Activated T-helper 1 cell treated with anti-CD3 and anti-CD28 coated beads, Interleukin-12 subunit alpha, Interleukin-12 subunit beta, Interleukin-2, Interleukin-4 antibody, amounts not matched to agents 30 ng/mL and 10 ng/mL and 1 ng/mL, durations not matched to agents 14 hours and 24 hours and 36 hours (primary cell): ENCODE measurements around the gene PTTG1IP. TPM values are rescaled to one million over a fixed set of nuclear protein-coding genes. Genes with fewer than 3 reads are reported as not detected.
A peak's percentile ranks its signal among the peaks of the same experiment; 100 is the strongest.
"Not testable (repeated sequence)": the region's sequence is repeated elsewhere in the genome, so short reads cannot be mapped to it uniquely, and the experiment has no call there.

Experiments used
- DNase-seq: peaks from one replicate; pipeline ENCODE4 v3.0.0; 2021; ENCODE audit warnings: low spot score
- H3K27ac Mint-ChIP-seq: one replicate; pipeline ENCODE4 v1.8.0; 2021; ENCODE audit warnings: mild to moderate bottlenecking, mixed read lengths
- H3K27me3 Mint-ChIP-seq: one replicate; pipeline ENCODE4 v1.8.0; 2022; ENCODE audit warnings: mild to moderate bottlenecking, moderate library complexity, mixed read lengths; ENCODE audit not compliant: insufficient read depth
- H3K36me3 Mint-ChIP-seq: one replicate; pipeline ENCODE4 v1.8.0; 2021; ENCODE audit warnings: low read depth, mixed read lengths
- H3K4me1 Mint-ChIP-seq: one replicate; pipeline ENCODE4 v1.8.0; 2021; ENCODE audit warnings: low read depth, mixed read lengths
- H3K4me3 Mint-ChIP-seq: one replicate; pipeline ENCODE4 v1.8.0; 2021; ENCODE audit warnings: mild to moderate bottlenecking, moderate library complexity, mixed read lengths
- H3K9me3 Mint-ChIP-seq: one replicate; pipeline ENCODE4 v1.8.0; 2021; ENCODE audit warnings: mixed read lengths
- intact Hi-C: fragments of 100-400 bp; cut with micrococcal nuclease; formaldehyde crosslinking; loops from one replicate; pipeline ENCODE4 v1.15.1; 2024
- total RNA-seq: library from RNA; stranded (reverse); gene quantifications from 2 replicates; pipeline ENCODE4 v1.2.3, GENCODE V29; 2022

PTTG1IP gene
- total RNA-seq, 1 donor from 2014 or later, result 46.7 TPM

DNA sequence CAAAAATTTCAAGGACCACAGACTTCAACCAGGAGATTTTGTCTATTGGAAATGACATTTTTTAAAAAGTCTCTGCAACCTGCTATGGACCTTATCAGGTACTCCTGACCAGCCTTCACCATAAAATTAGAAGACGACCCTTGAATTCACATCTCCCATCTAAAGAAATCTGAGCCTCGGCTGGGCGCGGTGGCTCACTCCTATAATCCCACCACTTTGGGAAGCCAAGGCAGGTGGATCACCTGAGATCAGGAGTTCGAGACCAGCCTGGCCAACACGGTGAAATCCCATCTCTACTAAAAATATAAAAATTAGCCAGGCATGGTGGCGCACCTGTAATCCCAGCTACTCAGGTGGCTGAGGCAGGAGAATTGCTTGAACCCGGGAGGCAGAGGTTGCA, 5.7 kb upstream of the PTTG1IP start:
- intact Hi-C loops, DNase-seq, H3K4me3 Mint-ChIP-seq, H3K27ac Mint-ChIP-seq, H3K36me3 Mint-ChIP-seq, H3K9me3 Mint-ChIP-seq, H3K27me3 Mint-ChIP-seq: not testable (repeated sequence)
- peaks cover 47% of the 10 kb centered on the region for H3K4me1 Mint-ChIP-seq

DNA sequence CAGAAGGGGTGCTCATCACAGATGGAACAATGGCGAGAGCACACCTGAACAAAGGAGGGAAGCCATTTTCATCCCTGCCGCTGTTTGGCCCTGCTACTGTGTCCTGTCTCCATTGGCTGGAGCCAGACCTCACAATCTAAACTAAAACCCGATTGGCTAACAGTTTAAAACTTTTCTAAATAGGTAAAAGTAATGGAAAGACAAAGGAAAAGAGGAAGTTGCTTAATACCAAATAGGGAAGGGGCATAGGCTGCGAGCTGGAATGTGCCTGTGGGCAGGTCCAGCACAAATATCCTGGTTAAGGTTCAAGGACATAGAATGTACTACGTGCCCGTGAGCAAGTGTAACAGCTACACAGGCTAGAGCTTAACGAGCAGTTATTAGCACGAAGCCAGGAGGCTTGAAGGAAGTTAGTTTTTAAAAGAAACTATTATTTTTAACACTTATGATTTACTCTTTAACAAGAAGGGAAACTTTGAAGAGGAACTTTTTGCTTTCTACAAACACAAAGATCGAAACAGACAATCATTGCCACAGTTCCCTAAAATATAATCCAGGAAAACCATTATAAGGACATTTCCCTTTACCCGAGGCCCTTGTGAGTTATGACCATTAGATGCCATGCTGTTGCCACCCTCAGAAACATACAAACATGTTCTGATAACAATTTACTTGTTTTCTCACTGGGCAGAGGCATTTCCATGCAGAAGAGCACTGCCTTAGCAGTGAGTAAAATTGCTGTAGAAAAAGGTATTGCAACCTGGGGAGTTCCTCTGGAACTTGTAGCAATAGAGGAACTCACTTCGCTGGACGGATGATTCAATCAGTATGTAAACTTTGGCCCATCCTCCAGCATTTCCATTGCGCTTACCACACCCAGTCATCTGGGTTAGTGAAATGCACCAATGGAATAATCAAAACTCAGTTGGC, 4.8 kb upstream of the PTTG1IP start:
- H3K36me3 Mint-ChIP-seq, result peaks cover 2% of the 10 kb centered on the region
- H3K27me3 Mint-ChIP-seq, result no peaks in the 10 kb centered on the region
- H3K9me3 Mint-ChIP-seq, result no peaks in the 10 kb centered on the region
- intact Hi-C loops, result no loop called here
- H3K4me3 Mint-ChIP-seq, result no peak overlapping the region
- H3K4me1 Mint-ChIP-seq, result peaks cover 47% of the 10 kb centered on the region
- H3K27ac Mint-ChIP-seq, result no peak overlapping the region
- DNase-seq, result no peak

DNA sequence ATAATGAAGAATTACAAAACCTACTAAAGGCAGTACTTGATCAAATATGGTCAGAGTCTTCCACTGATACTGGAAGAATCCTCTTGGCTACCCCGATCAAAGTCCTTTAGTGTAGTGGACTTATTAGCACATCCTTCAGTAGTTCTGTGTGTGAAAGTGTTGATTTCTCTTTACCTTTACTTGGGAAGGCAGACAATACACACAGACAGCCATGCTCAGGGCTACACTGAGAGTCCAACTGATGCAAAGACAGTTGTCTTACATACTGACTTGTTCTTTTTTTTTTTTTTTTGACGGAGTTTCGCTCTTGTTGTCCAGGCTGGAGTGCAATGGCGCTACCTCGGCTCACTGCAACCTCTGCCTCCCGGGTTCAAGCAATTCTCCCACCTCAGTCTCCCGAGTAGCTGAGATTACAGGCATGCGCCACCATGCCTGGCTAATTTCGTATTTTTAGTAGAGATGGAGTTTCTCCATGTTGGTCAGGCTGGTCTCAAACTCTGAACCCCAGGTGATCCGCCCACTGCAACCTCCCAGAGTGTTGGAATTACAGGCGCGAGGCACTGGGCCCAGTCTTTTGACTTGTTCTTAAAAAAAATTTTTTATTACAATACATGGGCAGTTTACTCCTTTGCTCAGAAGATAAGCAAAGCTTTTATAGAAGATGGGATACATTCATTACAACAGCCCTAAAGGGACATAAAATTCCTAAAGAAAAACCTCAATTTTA, 3.5 kb upstream of the PTTG1IP start:
- Mint-ChIP-seq H3K27ac (no peak overlapping the region), H3K27me3 (no peaks in the 10 kb centered on the region), H3K4me3 (no peak overlapping the region), H3K9me3 (no peaks in the 10 kb centered on the region), H3K36me3 (peaks cover 2% of the 10 kb centered on the region), H3K4me1 (peaks cover 49% of the 10 kb centered on the region)
- intact Hi-C loops, result no loop called here
- DNase-seq, result no peak

DNA sequence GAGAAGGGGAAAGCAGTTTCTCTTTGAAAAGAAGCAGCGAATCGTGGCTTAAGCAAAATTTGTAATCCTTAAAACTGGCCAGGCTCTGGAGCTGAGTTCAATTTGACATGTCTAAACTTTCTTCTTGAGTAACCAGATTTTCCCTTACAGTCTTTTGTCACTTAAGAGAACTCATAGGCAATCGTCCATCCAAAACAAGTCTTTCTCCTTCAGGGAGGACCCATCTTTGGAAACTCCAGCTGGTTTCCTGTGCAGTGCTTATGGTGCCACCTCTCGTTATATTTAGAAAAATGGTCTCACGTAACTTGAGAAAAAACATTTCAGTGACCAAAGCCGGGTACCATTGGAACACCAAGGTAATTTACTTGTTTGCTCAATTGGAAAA, 1.8 kb upstream of the PTTG1IP start:
- peak; percentile 17 for DNase-seq
- Mint-ChIP-seq H3K27me3 (no peaks in the 10 kb centered on the region), H3K4me1 (peaks cover 49% of the 10 kb centered on the region)

DNA sequence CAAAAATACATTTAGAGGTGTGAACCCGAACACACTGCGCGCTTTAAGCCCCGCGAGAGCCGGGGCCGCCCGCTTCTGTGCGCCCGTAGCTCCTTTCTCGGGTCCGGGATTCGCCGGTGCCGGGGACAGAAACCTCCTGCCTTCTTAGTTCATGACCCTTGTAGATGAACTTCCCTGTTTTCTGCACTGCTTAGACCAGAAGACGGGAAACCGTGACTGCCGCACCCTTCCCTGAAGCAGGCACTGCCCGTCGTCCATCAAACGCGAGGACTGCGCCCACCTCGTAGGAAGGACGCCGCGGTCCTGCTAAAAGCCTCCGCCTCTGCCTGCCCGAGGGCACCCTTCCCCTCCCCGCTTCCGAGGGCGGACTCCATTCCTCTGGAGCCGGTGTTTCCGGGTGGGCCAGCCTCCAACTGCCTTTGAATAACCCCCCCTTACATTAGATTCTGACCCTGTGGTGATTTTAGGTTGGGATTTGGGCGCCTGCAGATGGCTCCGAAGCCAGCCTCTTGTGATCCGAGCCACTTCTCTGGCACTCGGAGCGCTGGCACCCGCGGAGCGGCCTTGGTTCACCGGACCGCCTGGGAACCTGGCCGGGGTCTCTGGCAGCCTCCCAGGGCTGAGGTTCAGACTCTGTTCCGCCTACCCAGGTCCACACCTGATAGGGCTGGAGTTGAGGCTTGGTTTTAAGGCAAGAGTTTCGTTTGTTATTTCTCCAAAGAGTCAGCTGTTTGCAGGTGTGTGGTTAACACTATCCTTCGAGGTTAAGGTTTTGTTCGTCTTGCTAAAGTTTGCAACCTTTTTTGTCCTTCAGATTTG, 1.2 kb upstream of the PTTG1IP start:
- peak overlapping the region; percentile 87 for H3K4me3 Mint-ChIP-seq
- intact Hi-C loops, result loop anchor here (1.0 to 2.0 kb wide), 7 partner anchors 40 to 364 kb away; partner anchors contain the start of gene UBE2G2
- H3K27ac Mint-ChIP-seq, result peak overlapping the region; percentile 93
- H3K27me3 Mint-ChIP-seq, result no peaks in the 10 kb centered on the region
- no peaks in the 10 kb centered on the region for H3K36me3 Mint-ChIP-seq
- DNase-seq, result peak; percentile 36
- peaks cover 53% of the 10 kb centered on the region for H3K4me1 Mint-ChIP-seq
- H3K9me3 Mint-ChIP-seq, result no peaks in the 10 kb centered on the region

More for the DNA sequence above, 1.8 kb upstream of the PTTG1IP start:
- no peaks in the 10 kb centered on the region for H3K36me3 Mint-ChIP-seq
- no peaks in the 10 kb centered on the region for H3K9me3 Mint-ChIP-seq
- intact Hi-C loops, result loop anchor here (1.0 to 2.0 kb wide), 6 partner anchors 39 to 365 kb away; partner anchors contain the start of gene UBE2G2
- peak overlapping the region; percentile 93 for H3K27ac Mint-ChIP-seq
- peak overlapping the region; percentile 87 for H3K4me3 Mint-ChIP-seq

DNA sequence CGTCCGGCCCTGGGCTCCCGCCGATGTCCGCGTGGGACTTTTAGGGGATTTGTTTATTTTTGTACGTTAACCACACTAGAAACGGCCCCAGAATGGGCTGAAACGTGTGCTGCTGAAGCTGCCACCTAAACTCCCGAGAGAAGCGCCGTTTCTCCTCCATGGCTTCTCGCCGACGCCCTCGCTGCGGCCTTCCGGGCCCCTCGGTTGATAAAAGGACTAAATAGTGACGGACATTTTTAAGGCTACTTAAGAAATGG, 678 bp upstream of the PTTG1IP start:
- no peaks in the 10 kb centered on the region for H3K36me3 Mint-ChIP-seq
- peak overlapping the region; percentile 93 for H3K27ac Mint-ChIP-seq
- intact Hi-C loops, result loop anchor here (1.0 to 2.0 kb wide), 5 partner anchors 49 to 363 kb away; no protein-coding TSS in a partner anchor
- no peak for DNase-seq
- no peaks in the 10 kb centered on the region for H3K9me3 Mint-ChIP-seq
- H3K4me3 Mint-ChIP-seq, result peak overlapping the region; percentile 87
- no peaks in the 10 kb centered on the region for H3K27me3 Mint-ChIP-seq
- H3K4me1 Mint-ChIP-seq, result peaks cover 56% of the 10 kb centered on the region

DNA sequence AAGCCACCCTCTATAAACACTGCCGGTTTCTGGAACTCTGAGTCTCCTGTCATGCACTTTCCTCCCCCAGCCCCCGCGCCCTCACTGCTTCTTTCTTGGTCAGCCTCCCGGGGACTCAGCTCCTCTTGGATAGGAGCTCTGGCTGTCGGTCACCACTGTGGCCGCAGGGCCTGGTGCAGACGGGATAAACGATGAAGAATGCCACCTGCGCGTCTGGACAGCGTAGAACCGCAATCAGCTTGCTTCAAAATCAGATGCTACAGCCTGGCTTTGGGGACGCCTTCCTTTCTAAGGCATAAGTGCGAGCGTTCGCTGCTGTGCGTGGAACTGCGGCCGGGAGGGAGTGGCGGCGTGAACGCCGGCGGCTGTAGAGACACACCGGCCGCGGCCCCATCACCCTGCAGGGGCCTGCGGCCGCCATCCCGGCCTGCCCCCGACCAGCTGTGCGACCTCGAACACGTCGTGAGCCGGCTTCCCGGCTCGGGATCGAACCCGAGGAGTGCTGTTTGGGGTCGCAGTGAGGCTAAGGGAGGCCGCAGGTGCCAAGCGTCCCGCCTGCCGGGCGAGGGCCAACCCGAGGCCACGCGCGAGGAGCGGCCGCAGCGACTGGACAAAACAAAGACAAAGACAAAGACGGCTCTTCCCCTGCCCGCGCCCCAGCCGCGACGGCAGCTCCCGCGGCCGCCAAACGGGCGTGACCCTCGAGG, 688 bp downstream of the PTTG1IP start:
- intact Hi-C loops, result loop anchor here (1.0 kb wide), 2 partner anchors 27 to 55 kb away; partner anchors contain the start of gene SUMO3
- Mint-ChIP-seq H3K36me3 (no peaks in the 10 kb centered on the region), H3K4me3 (peak overlapping the region; percentile 93), H3K9me3 (no peaks in the 10 kb centered on the region), H3K27ac (peak overlapping the region; percentile 83), H3K4me1 (peaks cover 69% of the 10 kb centered on the region), H3K27me3 (no peaks in the 10 kb centered on the region)
- DNase-seq, result peak; percentile 14

DNA sequence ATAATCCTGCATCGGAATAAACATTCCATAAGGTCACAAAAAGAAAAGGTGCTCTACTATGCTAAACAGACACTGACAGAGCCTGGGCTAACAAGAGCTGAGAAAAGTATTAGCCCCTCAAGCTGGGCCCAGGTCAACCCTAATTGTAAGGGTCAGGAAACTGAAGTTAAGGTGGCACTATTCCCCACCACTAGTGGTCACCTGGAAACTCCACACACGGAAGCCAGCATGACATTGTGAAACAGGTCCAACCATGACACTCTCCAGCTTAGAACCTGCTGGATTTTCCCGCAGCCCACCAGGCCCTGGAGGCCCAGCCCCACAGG, 1.2 kb downstream of the PTTG1IP start:
- Mint-ChIP-seq H3K27me3 (no peaks in the 10 kb centered on the region), H3K27ac (peak overlapping the region; percentile 83), H3K4me1 (peaks cover 74% of the 10 kb centered on the region), H3K4me3 (peak overlapping the region; percentile 93), H3K9me3 (no peaks in the 10 kb centered on the region), H3K36me3 (peaks cover 2% of the 10 kb centered on the region)
- intact Hi-C loops, result loop anchor here (1.0 kb wide), 1 partner anchor 26 kb away; no protein-coding TSS in a partner anchor
- DNase-seq, result no peak

DNA sequence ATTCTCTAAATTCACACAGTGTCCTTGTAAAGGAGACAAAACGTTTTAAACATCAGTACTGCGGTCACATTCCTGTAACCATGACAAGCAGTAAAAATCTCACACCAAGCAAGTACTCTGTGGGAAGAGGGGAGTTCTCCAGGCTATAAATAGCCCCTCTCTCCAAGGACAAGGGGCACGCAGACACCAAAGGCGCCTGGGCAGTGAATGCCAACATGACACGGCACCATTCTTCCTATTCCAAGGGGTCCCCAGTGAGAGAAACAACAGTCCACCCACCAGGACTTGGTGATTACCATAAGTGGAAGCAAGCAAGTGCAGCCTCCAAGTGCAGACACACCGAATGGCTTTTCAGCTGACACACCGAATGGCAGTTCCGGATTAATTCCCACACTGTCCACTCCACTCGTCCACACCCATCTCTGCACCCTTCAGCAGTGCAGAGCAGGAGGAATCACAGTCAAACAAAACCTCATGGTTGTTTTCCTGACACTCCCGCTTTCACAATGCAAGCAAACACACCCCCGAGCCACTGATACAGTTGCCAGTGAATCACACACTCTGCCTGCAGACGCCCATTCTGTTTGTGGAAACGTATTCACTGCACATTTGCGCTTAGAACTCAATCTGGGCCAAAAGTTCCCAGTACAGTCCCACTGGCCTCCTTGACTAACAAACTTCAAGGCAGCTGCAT, 1.8 kb downstream of the PTTG1IP start:
- Mint-ChIP-seq H3K27me3 (no peaks in the 10 kb centered on the region), H3K4me1 (peaks cover 80% of the 10 kb centered on the region), H3K9me3 (no peaks in the 10 kb centered on the region), H3K27ac (peak overlapping the region; percentile 83), H3K4me3 (peak overlapping the region; percentile 93), H3K36me3 (peaks cover 3% of the 10 kb centered on the region)
- no peak for DNase-seq
- intact Hi-C loops, result loop anchor here (1.0 kb wide), 1 partner anchor 25 kb away; no protein-coding TSS in a partner anchor

DNA sequence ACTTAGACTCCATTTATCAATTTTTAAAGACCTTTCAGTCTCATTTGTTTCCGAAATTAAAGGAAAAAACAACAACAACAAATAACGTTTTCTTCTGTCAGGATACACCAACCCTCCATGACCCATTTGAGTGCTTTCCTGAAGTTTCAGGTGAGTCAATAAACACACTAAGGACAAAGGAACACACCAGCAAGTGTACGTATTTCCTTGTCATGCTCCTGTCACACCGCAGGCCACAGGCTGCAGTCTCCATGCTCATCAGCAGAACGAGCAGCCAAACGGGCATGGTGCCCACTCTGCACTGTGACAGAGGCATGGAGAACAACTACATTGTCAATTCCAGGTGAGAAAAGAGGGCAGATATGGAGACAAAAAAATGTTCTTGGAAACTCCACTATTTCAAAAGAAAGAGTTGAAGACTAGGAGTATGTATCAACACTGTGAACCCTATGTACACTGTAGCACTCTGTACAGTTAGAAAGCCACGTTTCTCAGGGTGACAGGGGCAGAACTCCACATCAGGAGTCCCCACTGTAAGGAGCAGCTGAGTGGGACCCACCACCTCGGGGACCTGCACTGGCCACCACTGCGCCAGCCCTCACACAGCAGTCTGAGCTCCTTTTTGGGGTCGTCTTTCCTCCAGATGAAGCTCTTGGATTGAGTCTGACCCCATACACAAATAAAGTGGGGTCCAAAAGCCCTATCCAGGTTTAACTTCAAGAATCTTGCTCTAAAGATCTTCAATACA, 2.6 kb downstream of the PTTG1IP start:
- H3K4me3 Mint-ChIP-seq, result peak overlapping the region; percentile 93
- H3K27me3 Mint-ChIP-seq, result no peaks in the 10 kb centered on the region
- no peaks in the 10 kb centered on the region for H3K9me3 Mint-ChIP-seq
- intact Hi-C loops, result no loop called here
- H3K27ac Mint-ChIP-seq, result peak overlapping the region; percentile 87
- DNase-seq, result no peak
- peaks cover 83% of the 10 kb centered on the region for H3K4me1 Mint-ChIP-seq
- H3K36me3 Mint-ChIP-seq, result peaks cover 3% of the 10 kb centered on the region
